Measurements from ENCODE around the gene OPTN.

Gene OPTN

GRCh38 chr10:13183625-13184024, 83.7 kb downstream of the OPTN start:
- TF ChIP-seq CTCF (IDR thresholded peaks at IDR 0.05), result no peak
- Histone ChIP-seq H3K9me3 (no peaks in the 10 kb centered on the region), H3K4me1 (ENCODE audit: control insufficient read depth in 1 of 2, insufficient read depth in 1 of 2, low read depth in 1 of 2, low read length in 1 of 2) (no peaks in the 10 kb centered on the region), H3K4me3 (ENCODE audit: low read depth in 1 of 2, low read length in 1 of 2) (no peak overlapping the region), H3K27me3 (no peaks in the 10 kb centered on the region), H3K27ac (no peak overlapping the region), H3K36me3 (peaks cover 52% of the 10 kb centered on the region)

- H3K27me3 ChIP-seq, result no peaks in the 10 kb centered on the region
- no peaks in the 10 kb centered on the region for H3K9me3 ChIP-seq
- no peak for TF ChIP-seq CTCF (IDR thresholded peaks at IDR 0.05)
- H3K36me3 ChIP-seq, result peaks cover 56% of the 10 kb centered on the region
- no peak overlapping the region for H3K4me3 ChIP-seq (ENCODE audit: low read depth in 1 of 2, low read length in 1 of 2)
- no peaks in the 10 kb centered on the region for H3K4me1 ChIP-seq (ENCODE audit: control insufficient read depth in 1 of 2, insufficient read depth in 1 of 2, low read depth in 1 of 2, low read length in 1 of 2)
- no peak overlapping the region for H3K27ac ChIP-seq
These were observed 84.3 kb downstream of the OPTN start for GRCh38 chr10:13184276-13184675.

GRCh38 chr10:13184730-13185514, 85.0 kb downstream of the OPTN start:
- Histone ChIP-seq H3K36me3 (peaks cover 62% of the 10 kb centered on the region), H3K4me3 (ENCODE audit: low read depth in 1 of 2, low read length in 1 of 2) (no peak overlapping the region), H3K27me3 (no peaks in the 10 kb centered on the region), H3K27ac (no peak overlapping the region), H3K9me3 (no peaks in the 10 kb centered on the region), H3K4me1 (ENCODE audit: control insufficient read depth in 1 of 2, insufficient read depth in 1 of 2, low read depth in 1 of 2, low read length in 1 of 2) (no peaks in the 10 kb centered on the region)
- TF ChIP-seq CTCF (IDR thresholded peaks at IDR 0.05), result no peak

GRCh38 chr10:13187135-13187534, 87.2 kb downstream of the OPTN start:
- Histone ChIP-seq H3K27ac (no peak overlapping the region), H3K36me3 (peaks cover 52% of the 10 kb centered on the region), H3K9me3 (no peaks in the 10 kb centered on the region), H3K4me1 (ENCODE audit: control insufficient read depth in 1 of 2, insufficient read depth in 1 of 2, low read depth in 1 of 2, low read length in 1 of 2) (no peaks in the 10 kb centered on the region), H3K27me3 (no peaks in the 10 kb centered on the region), H3K4me3 (ENCODE audit: low read depth in 1 of 2, low read length in 1 of 2) (no peak overlapping the region)
- no peak for TF ChIP-seq CTCF (IDR thresholded peaks at IDR 0.05)
